Right cardiac atrium (tissue), 5 donors: ENCODE data around the gene CLCN1. TPM values are rescaled to one million over a fixed set of nuclear protein-coding genes. Genes with fewer than 3 reads are reported as not detected.

ENCODE experiments used
- ATAC-seq, 2 donors: fragments of 200-7000 bp; cut with Tn5 transposase; one replicate each; pipeline versions ENCODE4 v1.8.0 to v1.9.1; 2020; ENCODE audit warnings: moderate library complexity in 2 of 2, mild to moderate bottlenecking in 1 of 2
- DNase-seq, 3 donors: peaks; one replicate each; pipeline ENCODE4 v3.0.0-alpha.2; 2020
- H3K27ac ChIP-seq: one replicate; pipeline ENCODE4 v1.5.1; 2013; ENCODE audit warnings: mild to moderate bottlenecking, low read length, control low read depth, moderate library complexity
- H3K27me3 ChIP-seq: one replicate; pipeline ENCODE4 v1.6.1; 2013; ENCODE audit not compliant: control insufficient read depth, insufficient read depth
- H3K4me1 ChIP-seq: one replicate; pipeline ENCODE4 v1.6.1; 2013; ENCODE audit warnings: low read length; ENCODE audit not compliant: control insufficient read depth, insufficient read depth
- H3K4me3 ChIP-seq: one replicate; pipeline ENCODE4 v1.5.1; 2013; ENCODE audit warnings: low read length, control low read depth
- H3K9me3 ChIP-seq: one replicate; pipeline ENCODE4 v1.6.1; 2013; ENCODE audit warnings: low read length; ENCODE audit not compliant: control insufficient read depth
- WGBS: extraction: QIAGEN DNeasy Blood & Tissue Kit; methylation state at CpG from one replicate; pipeline ENCODE4 v1.1.7; 2013; 5-methylcytosine and 5-hydroxymethylcytosine counted together
- intact Hi-C, 4 donors: fragments of 100-400 bp; cut with DNase I; formaldehyde crosslinking; loops; one replicate each; pipeline versions ENCODE4 v1.11.0 to v1.14.0; 2022 to 2023
- polyA plus RNA-seq: library from polyadenylated mRNA; stranded (reverse); fragments of 200-250 nt; gene quantifications from one replicate; pipeline ENCODE4 v1.2.3, GENCODE V29; 2013
- total RNA-seq, 4 donors: library from RNA; stranded (reverse); fragmentation: NEBNext Ultra II Directional; extraction: Animal tissue kit (Norgen Biotek cat#: 25700); gene quantifications; one replicate each; pipeline ENCODE4 v1.2.1, GENCODE V29; 2021
- donor health status: healthy with polysubstance abuse.
- donor health status: DM: no; HTN: yes; CAD: no.
- donor health status: DM: no; HTN: no; CAD: no.
- donor health status: DM: no; HTN: yes; CAD: no; lungs with severe emphysema.
- donor health status: DM: yes; HTN: yes; CAD: no.

CLCN1 gene
- total and polyA plus RNA-seq, 5 donors, result not detected

GRCh38 chr7:143296686-143297085, 19.2 kb upstream of the CLCN1 start:
- Histone ChIP-seq H3K4me1 (no peaks in the 10 kb centered on the region), H3K4me3 (peak overlapping the region; percentile 6), H3K27me3 (no peaks in the 10 kb centered on the region), H3K27ac (no peak overlapping the region), H3K9me3 (no peaks in the 10 kb centered on the region)
- 22% methylated on average over 2 of the region's 2 CpGs for WGBS
- no peak for DNase-seq
- no peak for ATAC-seq
- intact Hi-C loops, result no loop called here

- intact Hi-C loops, result no loop called here
- ATAC-seq (peak in 1 of 2 donors; percentile 43), DNase-seq (no peak)
- Histone ChIP-seq H3K27me3 (no peaks in the 10 kb centered on the region), H3K4me1 (no peaks in the 10 kb centered on the region), H3K9me3 (no peaks in the 10 kb centered on the region), H3K4me3 (no peak overlapping the region), H3K27ac (no peak overlapping the region)
- 69% methylated on average over 2 of the region's 2 CpGs for WGBS
These were observed 16.6 kb upstream of the CLCN1 start for GRCh38 chr7:143299346-143299745.

- intact Hi-C loops, result loop anchor here in 1 of 4 donors (5.0 kb wide), 1 partner anchor 58 kb away; no protein-coding TSS in a partner anchor
- peak in 1 of 2 donors; percentile 44 for ATAC-seq
- Histone ChIP-seq H3K27ac (no peak overlapping the region), H3K27me3 (no peaks in the 10 kb centered on the region), H3K9me3 (no peaks in the 10 kb centered on the region), H3K4me3 (no peak overlapping the region), H3K4me1 (no peaks in the 10 kb centered on the region)
- WGBS, result 71% methylated on average over 8 of the region's 8 CpGs
- no peak for DNase-seq
These were observed 16.1 kb upstream of the CLCN1 start for GRCh38 chr7:143299840-143300239.

GRCh38 chr7:143300959-143301935, 14.7 kb upstream of the CLCN1 start:
- Histone ChIP-seq H3K27me3 (no peaks in the 10 kb centered on the region), H3K4me1 (no peaks in the 10 kb centered on the region), H3K4me3 (no peak overlapping the region), H3K27ac (no peak overlapping the region), H3K9me3 (no peaks in the 10 kb centered on the region)
- WGBS, result 77% methylated on average over 8 of the region's 8 CpGs
- ATAC-seq (no peak), DNase-seq (no peak)
- intact Hi-C loops, result loop anchor here in 1 of 4 donors (5.0 kb wide), 1 partner anchor 59 kb away; no protein-coding TSS in a partner anchor

GRCh38 chr7:143303733-143304132, 12.2 kb upstream of the CLCN1 start:
- DNase-seq, result no peak
- no peak for ATAC-seq
- H3K9me3 ChIP-seq, result no peaks in the 10 kb centered on the region
- WGBS, result 96% methylated on average over 10 of the region's 10 CpGs
- H3K4me3 ChIP-seq, result no peak overlapping the region
- no peak overlapping the region for H3K27ac ChIP-seq
- H3K27me3 ChIP-seq, result no peaks in the 10 kb centered on the region
- H3K4me1 ChIP-seq, result peaks cover 1% of the 10 kb centered on the region
- intact Hi-C loops, result loop anchor here in 2 of 4 donors (2.0 to 5.0 kb wide), 2 partner anchors 61 to 63 kb away; no protein-coding TSS in a partner anchor

GRCh38 chr7:143304938-143305337, 11.0 kb upstream of the CLCN1 start:
- DNase-seq (no peak), ATAC-seq (no peak)
- peaks cover 1% of the 10 kb centered on the region for H3K4me1 ChIP-seq
- no peaks in the 10 kb centered on the region for H3K27me3 ChIP-seq
- no peaks in the 10 kb centered on the region for H3K9me3 ChIP-seq
- WGBS, result 84% methylated on average over 6 of the region's 6 CpGs
- intact Hi-C loops, result loop anchor here in 3 of 4 donors (2.0 to 5.0 kb wide), 2 partner anchors 63 to 64 kb away; no protein-coding TSS in a partner anchor
- no peak overlapping the region for H3K4me3 ChIP-seq
- no peak overlapping the region for H3K27ac ChIP-seq

- Histone ChIP-seq H3K27ac (no peak overlapping the region), H3K9me3 (no peaks in the 10 kb centered on the region), H3K27me3 (no peaks in the 10 kb centered on the region), H3K4me1 (peaks cover 1% of the 10 kb centered on the region), H3K4me3 (no peak overlapping the region)
- peak; percentile 76 to 89 (median 88) for DNase-seq
- 49% methylated on average over 10 of the region's 10 CpGs for WGBS
- intact Hi-C loops, result loop anchor here in 2 of 4 donors (2.0 to 5.0 kb wide), 2 partner anchors 63 to 65 kb away; no protein-coding TSS in a partner anchor
- peak; percentile 86 for ATAC-seq
These were observed 10.4 kb upstream of the CLCN1 start for GRCh38 chr7:143305423-143306070.

- intact Hi-C loops, result loop anchor here in 1 of 4 donors (5.0 kb wide), 1 partner anchor 66 kb away; no protein-coding TSS in a partner anchor
- no peak for ATAC-seq
- DNase-seq, result no peak
These were observed 7.3 kb upstream of the CLCN1 start for GRCh38 chr7:143308632-143309031.

GRCh38 chr7:143314127-143314526, 1.8 kb upstream of the CLCN1 start:
- DNase-seq (no peak), ATAC-seq (no peak)
- H3K9me3 ChIP-seq, result no peaks in the 10 kb centered on the region
- no peak overlapping the region for H3K27ac ChIP-seq
- H3K27me3 ChIP-seq, result no peaks in the 10 kb centered on the region
- H3K4me3 ChIP-seq, result no peak overlapping the region
- H3K4me1 ChIP-seq, result no peaks in the 10 kb centered on the region
- intact Hi-C loops, result no loop called here

More at GRCh38 chr7:143308632-143309031, 7.3 kb upstream of the CLCN1 start:
- H3K27me3 ChIP-seq, result no peaks in the 10 kb centered on the region
- H3K4me1 ChIP-seq, result peaks cover 1% of the 10 kb centered on the region
- no peak overlapping the region for H3K4me3 ChIP-seq
- WGBS, result 86% methylated on average over 2 of the region's 2 CpGs
- no peaks in the 10 kb centered on the region for H3K9me3 ChIP-seq
- H3K27ac ChIP-seq, result no peak overlapping the region

- no peak overlapping the region for H3K4me3 ChIP-seq
- intact Hi-C loops, result no loop called here
- DNase-seq (no peak), ATAC-seq (no peak)
- no peaks in the 10 kb centered on the region for H3K9me3 ChIP-seq
- 83% methylated on average over 4 of the region's 4 CpGs for WGBS
- H3K4me1 ChIP-seq, result no peaks in the 10 kb centered on the region
- no peaks in the 10 kb centered on the region for H3K27me3 ChIP-seq
- H3K27ac ChIP-seq, result no peak overlapping the region
These were observed 581 bp downstream of the CLCN1 start for GRCh38 chr7:143316492-143316891.

GRCh38 chr7:143318661-143319060, 2.8 kb downstream of the CLCN1 start:
- intact Hi-C loops, result no loop called here
- Histone ChIP-seq H3K27me3 (no peaks in the 10 kb centered on the region), H3K9me3 (no peaks in the 10 kb centered on the region), H3K4me1 (no peaks in the 10 kb centered on the region), H3K4me3 (no peak overlapping the region), H3K27ac (no peak overlapping the region)
- WGBS, result 53% methylated on average over 5 of the region's 5 CpGs
- DNase-seq (peak in 1 of 3 donors; percentile 54), ATAC-seq (peak; percentile 10 to 55)
